Natural killer cell (primary cell): ENCODE measurements around the gene TRIM26. TPM values are rescaled to one million over a fixed set of nuclear protein-coding genes. Genes with fewer than 3 reads are reported as not detected.
"Not testable (repeated sequence)": the region's sequence is repeated elsewhere in the genome, so short reads cannot be mapped to it uniquely, and the experiment has no call there.

ENCODE experiments used
- ATAC-seq, 3 donors: fragments of 150-1000 bp in 2 of 3; fragments of 200-7000 bp in 1 of 3; cut with Tn5 transposase; 1 replicate in 1 of 3; 2 replicates in 2 of 3; pipeline ENCODE4 v1.10.0; 2021; ENCODE audit warnings: mild to moderate bottlenecking in 2 of 3, moderate library complexity in 2 of 3
- DNase-seq, 2 donors: peaks; one replicate each; pipeline versions ENCODE4 v3.0.0 to v3.0.0-alpha.2; 2013 to 2021; ENCODE audit warnings: mixed read lengths in 1 of 2
- H3K27ac ChIP-seq: one replicate; pipeline ENCODE4 v1.5.1; 2013; ENCODE audit warnings: mild to moderate bottlenecking, low read length
- H3K27me3 ChIP-seq: one replicate; pipeline ENCODE4 v1.6.1; 2013; ENCODE audit warnings: low read length; ENCODE audit not compliant: control insufficient read depth, insufficient read depth
- H3K36me3 ChIP-seq: one replicate; pipeline ENCODE4 v1.6.1; 2013; ENCODE audit warnings: low read length; ENCODE audit not compliant: control insufficient read depth, insufficient read depth
- H3K4me1 ChIP-seq: one replicate; pipeline ENCODE4 v1.6.1; 2013; ENCODE audit warnings: low read length; ENCODE audit not compliant: control insufficient read depth, insufficient read depth
- H3K4me3 ChIP-seq: one replicate; pipeline ENCODE4 v1.5.1; 2013; ENCODE audit warnings: low read length
- H3K9me3 ChIP-seq: one replicate; pipeline ENCODE4 v1.6.1; 2013; ENCODE audit warnings: low read length; ENCODE audit not compliant: control insufficient read depth, insufficient read depth
- H3K27ac Mint-ChIP-seq, 2 donors: one replicate each; pipeline ENCODE4 v1.8.0; 2022; ENCODE audit warnings: mild to moderate bottlenecking in 2 of 2, mixed read lengths in 2 of 2, moderate library complexity in 1 of 2
- H3K27me3 Mint-ChIP-seq, 2 donors: one replicate each; pipeline ENCODE4 v1.8.0; 2022; ENCODE audit warnings: low read depth in 2 of 2, mixed read lengths in 2 of 2
- H3K36me3 Mint-ChIP-seq: one replicate; pipeline ENCODE4 v1.8.0; 2022; ENCODE audit warnings: mixed read lengths
- H3K4me1 Mint-ChIP-seq, 2 donors: one replicate each; pipeline ENCODE4 v1.8.0; 2022; ENCODE audit warnings: mixed read lengths in 2 of 2
- H3K4me3 Mint-ChIP-seq: one replicate; pipeline ENCODE4 v1.8.0; 2022; ENCODE audit warnings: mild to moderate bottlenecking, moderate library complexity, mixed read lengths
- H3K9me3 Mint-ChIP-seq, 2 donors: one replicate each; pipeline ENCODE4 v1.8.0; 2022; ENCODE audit warnings: mixed read lengths in 2 of 2
- WGBS: methylation state at CpG from one replicate; pipeline ENCODE4 v1.1.7; 2013; ENCODE audit warnings: missing lambda C conversion rate; ENCODE audit not compliant: insufficient coverage; 5-methylcytosine and 5-hydroxymethylcytosine counted together
- intact Hi-C: fragments of 100-400 bp; cut with micrococcal nuclease; formaldehyde crosslinking; loops from one replicate; pipeline ENCODE4 v1.14.2; 2022
- total RNA-seq, 4 donors: library from RNA; stranded (reverse); fragments of 120-200 nt in 1 of 4; gene quantifications; one replicate each; pipeline versions ENCODE4 v1.2.3 to v1.2.4, GENCODE V29; 2013 to 2022
- TF ChIP-seq, protein P1 (sequence below): fragments of 200-600 bp; IDR thresholded peaks from one replicate; pipeline ENCODE4 v1.8.0; 2022; ENCODE audit warnings: antibody characterized with exemption

Gene TRIM26
- total RNA-seq, 3 donors from 2014 or later (not counting 1 experiment from before 2014, with no cell fraction given) = 69.3 to 73.7 (median 71.6) TPM

DNA sequence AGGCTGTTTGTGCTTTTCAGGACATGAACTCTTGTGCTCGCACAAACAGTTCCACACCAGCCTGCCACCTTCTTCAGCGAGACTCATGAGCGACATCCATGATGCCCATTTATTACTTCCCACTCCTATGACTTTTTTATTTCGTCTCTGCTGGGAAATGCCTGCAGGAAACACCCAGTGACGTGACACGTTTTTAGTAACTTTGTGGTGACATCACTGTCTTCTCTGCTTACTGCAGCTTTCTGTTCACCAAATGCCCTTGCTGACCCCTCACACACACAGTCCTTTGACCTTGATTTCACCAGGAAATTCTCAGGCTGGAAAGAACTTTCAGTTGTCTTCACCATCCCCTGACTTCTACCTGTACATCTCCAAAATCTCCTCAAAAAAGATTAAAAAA lies 68.4 kb downstream of the TRIM26 start:
- TF ChIP-seq, protein P1, sequence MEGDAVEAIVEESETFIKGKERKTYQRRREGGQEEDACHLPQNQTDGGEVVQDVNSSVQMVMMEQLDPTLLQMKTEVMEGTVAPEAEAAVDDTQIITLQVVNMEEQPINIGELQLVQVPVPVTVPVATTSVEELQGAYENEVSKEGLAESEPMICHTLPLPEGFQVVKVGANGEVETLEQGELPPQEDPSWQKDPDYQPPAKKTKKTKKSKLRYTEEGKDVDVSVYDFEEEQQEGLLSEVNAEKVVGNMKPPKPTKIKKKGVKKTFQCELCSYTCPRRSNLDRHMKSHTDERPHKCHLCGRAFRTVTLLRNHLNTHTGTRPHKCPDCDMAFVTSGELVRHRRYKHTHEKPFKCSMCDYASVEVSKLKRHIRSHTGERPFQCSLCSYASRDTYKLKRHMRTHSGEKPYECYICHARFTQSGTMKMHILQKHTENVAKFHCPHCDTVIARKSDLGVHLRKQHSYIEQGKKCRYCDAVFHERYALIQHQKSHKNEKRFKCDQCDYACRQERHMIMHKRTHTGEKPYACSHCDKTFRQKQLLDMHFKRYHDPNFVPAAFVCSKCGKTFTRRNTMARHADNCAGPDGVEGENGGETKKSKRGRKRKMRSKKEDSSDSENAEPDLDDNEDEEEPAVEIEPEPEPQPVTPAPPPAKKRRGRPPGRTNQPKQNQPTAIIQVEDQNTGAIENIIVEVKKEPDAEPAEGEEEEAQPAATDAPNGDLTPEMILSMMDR = no peak
- no peaks in the 10 kb centered on the region for H3K36me3 ChIP-seq
- no peaks in the 10 kb centered on the region for H3K36me3 Mint-ChIP-seq
- 82% methylated on average over 6 of the region's 6 CpGs for WGBS
- H3K4me1 Mint-ChIP-seq = no peaks in the 10 kb centered on the region
- no peak overlapping the region for H3K4me3 ChIP-seq
- H3K27me3 Mint-ChIP-seq = peaks cover 39 to 55% of the 10 kb centered on the region in 2 donors
- H3K9me3 ChIP-seq = no peaks in the 10 kb centered on the region
- H3K27ac Mint-ChIP-seq = no peak overlapping the region
- H3K4me3 Mint-ChIP-seq = no peak overlapping the region
- H3K27ac ChIP-seq = no peak overlapping the region
- intact Hi-C loops = no loop called here
- H3K27me3 ChIP-seq = peaks cover 8% of the 10 kb centered on the region
- H3K9me3 Mint-ChIP-seq = no peaks in the 10 kb centered on the region
- no peak for ATAC-seq
- no peak for DNase-seq
- H3K4me1 ChIP-seq = no peaks in the 10 kb centered on the region

DNA sequence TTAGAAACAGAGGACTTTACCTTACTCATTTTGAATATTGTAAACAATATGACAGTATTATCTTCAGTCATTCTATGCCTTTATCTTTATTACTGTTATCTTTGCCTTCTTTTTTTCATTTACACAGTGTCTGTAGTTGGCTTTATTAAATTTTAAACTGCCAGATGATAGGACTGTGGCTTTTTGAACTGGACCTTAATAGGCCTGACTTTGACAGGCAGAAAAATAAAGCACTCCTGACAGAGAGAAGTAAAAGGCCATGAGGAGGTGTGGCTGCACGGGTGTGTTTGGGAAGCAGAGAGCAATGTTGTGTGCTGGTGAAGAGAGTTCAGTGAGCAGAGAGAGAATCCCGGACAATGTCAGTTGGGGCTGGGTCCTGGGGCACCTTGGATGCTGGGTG lies 69.4 kb downstream of the TRIM26 start:
- no peaks in the 10 kb centered on the region for H3K9me3 ChIP-seq
- no peak overlapping the region for H3K27ac ChIP-seq
- H3K4me3 ChIP-seq = no peak overlapping the region
- H3K36me3 ChIP-seq = no peaks in the 10 kb centered on the region
- H3K4me1 Mint-ChIP-seq = no peaks in the 10 kb centered on the region
- no peak overlapping the region for H3K27ac Mint-ChIP-seq
- no peaks in the 10 kb centered on the region for H3K4me1 ChIP-seq
- intact Hi-C loops = no loop called here
- H3K36me3 Mint-ChIP-seq = no peaks in the 10 kb centered on the region
- DNase-seq (no peak), ATAC-seq (no peak)
- TF ChIP-seq, protein P1 = no peak
- H3K27me3 ChIP-seq = peaks cover 8% of the 10 kb centered on the region
- H3K4me3 Mint-ChIP-seq = no peak overlapping the region
- no peaks in the 10 kb centered on the region for H3K9me3 Mint-ChIP-seq
- WGBS = 89% methylated on average over 2 of the region's 2 CpGs
- H3K27me3 Mint-ChIP-seq = peaks cover 39 to 57% of the 10 kb centered on the region in 2 donors

DNA sequence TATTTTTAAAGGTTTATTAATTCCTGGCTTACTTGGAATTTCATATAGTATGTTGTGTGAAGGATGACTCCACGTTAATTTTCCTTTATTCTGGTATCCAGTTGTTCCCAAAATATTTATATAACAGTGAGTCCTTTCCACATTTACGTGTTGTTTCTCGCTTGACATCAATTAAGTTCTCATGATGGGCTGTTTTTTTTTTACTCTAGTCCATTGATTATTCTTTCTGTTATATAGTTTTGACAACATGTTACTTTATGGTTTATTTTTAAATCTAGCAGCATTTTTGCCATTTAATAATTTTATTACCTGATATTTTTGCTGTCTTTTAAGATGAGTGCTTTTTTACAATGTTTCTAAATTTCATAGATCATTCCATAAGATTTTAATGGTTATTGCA lies 70.5 kb downstream of the TRIM26 start:
- peaks cover 33 to 63% of the 10 kb centered on the region in 2 donors for H3K27me3 Mint-ChIP-seq
- Histone ChIP-seq H3K27ac (no peak overlapping the region), H3K36me3 (no peaks in the 10 kb centered on the region), H3K4me3 (no peak overlapping the region), H3K27me3 (peaks cover 10% of the 10 kb centered on the region), H3K4me1 (no peaks in the 10 kb centered on the region), H3K9me3 (no peaks in the 10 kb centered on the region)
- H3K27ac Mint-ChIP-seq = no peak overlapping the region
- intact Hi-C loops = no loop called here
- no peaks in the 10 kb centered on the region for H3K4me1 Mint-ChIP-seq
- TF ChIP-seq, protein P1 = no peak
- no peak overlapping the region for H3K4me3 Mint-ChIP-seq
- ATAC-seq (no peak), DNase-seq (no peak)
- no peaks in the 10 kb centered on the region for H3K36me3 Mint-ChIP-seq
- no CpG with 5 or more reads among the region's 3 CpGs for WGBS
- H3K9me3 Mint-ChIP-seq = no peaks in the 10 kb centered on the region

DNA sequence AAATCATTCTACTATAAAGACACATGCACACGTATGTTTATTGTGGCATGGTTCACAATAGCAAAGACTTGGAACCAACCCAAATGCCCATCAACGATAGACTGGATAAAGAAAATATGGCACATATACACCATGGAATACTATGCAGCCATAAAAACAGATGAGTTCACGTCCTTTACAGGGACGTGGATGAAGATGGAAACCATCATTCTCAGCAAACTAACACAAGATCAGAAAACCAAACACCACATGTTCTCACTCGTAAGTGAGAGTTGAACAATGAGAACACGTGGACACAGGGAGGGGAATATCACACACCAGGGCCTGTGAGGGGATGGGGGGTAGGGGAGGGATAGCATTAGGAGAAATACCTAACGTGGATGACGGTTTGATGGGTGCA lies 73.0 kb downstream of the TRIM26 start:
- H3K4me1 Mint-ChIP-seq, intact Hi-C loops, H3K9me3 Mint-ChIP-seq, H3K9me3 ChIP-seq, H3K27ac ChIP-seq, H3K36me3 ChIP-seq, DNase-seq, ATAC-seq, H3K27ac Mint-ChIP-seq, H3K36me3 Mint-ChIP-seq, H3K4me3 Mint-ChIP-seq, H3K4me1 ChIP-seq, H3K4me3 ChIP-seq, H3K27me3 ChIP-seq: not testable (repeated sequence)
- 72% methylated on average over 7 of the region's 8 CpGs for WGBS
- peaks cover 30 to 56% of the 10 kb centered on the region in 2 donors for H3K27me3 Mint-ChIP-seq
